DOHH2 (cell line): ENCODE measurements around the gene TBC1D22A.

Source experiments
- CTCF ChIP-seq: fragments of 200-600 bp; sonication (generic); IDR thresholded peaks from one replicate; pipeline ENCODE4 v1.5.1; 2014; ENCODE audit warnings: antibody characterized with exemption, mild to moderate bottlenecking, low read depth, low read length; ENCODE audit not compliant: poor library complexity, severe bottlenecking
- EZH2phosphoT487 ChIP-seq: fragments of 200-600 bp; sonication (generic); IDR thresholded peaks from 2 replicates; pipeline ENCODE4 v1.6.1; 2017; ENCODE audit warnings: borderline replicate concordance, mild to moderate bottlenecking, antibody characterized with exemption, low read length, moderate library complexity, mixed read lengths

DNA sequence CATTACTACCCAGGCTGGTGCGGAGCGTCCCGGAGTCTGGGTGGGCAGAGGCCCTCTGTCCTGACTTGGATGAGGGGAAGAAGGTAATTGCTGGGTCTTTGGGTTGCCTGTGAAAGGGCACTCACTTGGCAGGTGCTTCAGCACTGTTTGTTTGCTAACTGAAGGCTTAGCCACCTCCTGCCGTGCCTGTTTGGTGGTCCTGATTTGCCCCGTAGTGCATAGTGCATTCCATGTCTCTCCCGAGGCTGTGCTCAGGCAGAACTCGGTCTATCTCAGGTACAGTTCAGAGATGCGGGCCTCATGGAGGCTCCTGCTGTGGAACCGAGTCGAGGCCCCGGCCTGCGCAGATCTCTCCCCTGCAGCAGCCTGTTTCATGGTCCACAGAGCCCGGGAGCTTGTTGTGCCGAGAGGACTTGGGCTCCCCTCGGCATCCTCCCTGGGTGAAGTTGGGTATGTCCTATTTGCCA lies 146.2 kb downstream of the TBC1D22A start:
- TF ChIP-seq CTCF (no peak), EZH2phosphoT487 (no peak)
